ENCODE results near the gene ACTG1. TPM values are rescaled to one million over a fixed set of nuclear protein-coding genes. Genes with fewer than 3 reads are reported as not detected.

The ACTG1 gene
- total RNA-seq, 120 experiments from 2014 or later: 558 to 1,589 (median 1,117) TPM

Other genes with a start within 250 kb of the ACTG1 start
- gene SLC38A10, start 217.5 kb downstream of the ACTG1 start, total RNA-seq: 10 to 100 TPM; 30.0 to 80.0 (median 48.8) TPM
- 10 to 100 TPM; 25.1 to 66.1 (median 38.0) TPM for gene BAHCC1, start 117.3 kb downstream of the ACTG1 start, total RNA-seq
- 1 to 10 TPM in 111 of 120 experiments, under 1 TPM in 9; 0.52 to 5.1 (median 2.0) TPM for gene FSCN2, start 15.6 kb upstream of the ACTG1 start, total RNA-seq
- 10 to 100 TPM; 11.9 to 29.9 (median 19.3) TPM for gene FAAP100, start 39.6 kb upstream of the ACTG1 start, total RNA-seq
- gene NPLOC4, start 124.3 kb upstream of the ACTG1 start, total RNA-seq: 100 to 1,000 TPM in 31 of 120 experiments, 10 to 100 TPM in 89; 67.3 to 117 (median 92.7) TPM
- 1 to 10 TPM in 37 of 120 experiments, under 1 TPM in 76, not detected in 7; 0.20 to 2.8 (median 0.77) TPM for gene TSPAN10, start 124.4 kb upstream of the ACTG1 start, total RNA-seq
- gene PDE6G, start 143.7 kb upstream of the ACTG1 start, total RNA-seq: 1 to 10 TPM in 9 of 120 experiments, under 1 TPM in 10, not detected in 101; 0.30 to 1.6 (median 0.82) TPM
- gene OXLD1, start 153.8 kb upstream of the ACTG1 start, total RNA-seq: 10 to 100 TPM; 14.1 to 35.0 (median 24.3) TPM
- gene CCDC137, start 153.9 kb upstream of the ACTG1 start, total RNA-seq: 10 to 100 TPM in 116 of 120 experiments, 1 to 10 TPM in 4; 9.0 to 20.1 (median 13.5) TPM
- gene ARL16, start 171.0 kb upstream of the ACTG1 start, total RNA-seq: 10 to 100 TPM; 20.4 to 50.6 (median 36.9) TPM
- 100 to 1,000 TPM in 83 of 120 experiments, 10 to 100 TPM in 37; 84.6 to 142 (median 106) TPM for gene HGS, start 171.2 kb upstream of the ACTG1 start, total RNA-seq
- 10 to 100 TPM; 25.2 to 52.1 (median 36.6) TPM for gene MRPL12, start 190.6 kb upstream of the ACTG1 start, total RNA-seq
- gene SLC25A10, start 199.5 kb upstream of the ACTG1 start, total RNA-seq: 10 to 100 TPM in 74 of 120 experiments, 1 to 10 TPM in 46; 6.0 to 17.0 (median 10.4) TPM